Measurements from ENCODE around the gene EIF2AK2.

Gene EIF2AK2

DNA sequence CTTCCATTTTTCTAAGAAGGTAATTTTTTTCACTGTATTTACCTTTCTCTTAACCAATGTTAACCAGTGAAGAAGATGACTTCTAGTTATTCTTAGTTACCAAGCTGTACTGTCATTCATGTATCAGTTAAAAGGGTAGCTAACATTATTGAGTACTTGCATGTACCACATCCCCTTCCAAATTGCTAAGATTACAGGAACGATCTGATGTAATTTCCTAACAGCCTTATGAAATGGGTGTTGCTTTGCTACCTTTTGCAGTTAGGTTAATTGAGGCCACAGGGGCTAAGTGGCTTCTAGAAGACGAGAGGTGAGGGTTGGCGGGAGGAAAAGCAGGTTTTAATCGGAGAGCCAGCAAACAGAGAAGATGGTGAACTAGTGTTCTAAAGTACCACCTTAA is 33.5 kb upstream of the EIF2AK2 start:
- H3K9me3 ChIP-seq: no peaks in the 10 kb centered on the region
- TF ChIP-seq, protein P1, sequence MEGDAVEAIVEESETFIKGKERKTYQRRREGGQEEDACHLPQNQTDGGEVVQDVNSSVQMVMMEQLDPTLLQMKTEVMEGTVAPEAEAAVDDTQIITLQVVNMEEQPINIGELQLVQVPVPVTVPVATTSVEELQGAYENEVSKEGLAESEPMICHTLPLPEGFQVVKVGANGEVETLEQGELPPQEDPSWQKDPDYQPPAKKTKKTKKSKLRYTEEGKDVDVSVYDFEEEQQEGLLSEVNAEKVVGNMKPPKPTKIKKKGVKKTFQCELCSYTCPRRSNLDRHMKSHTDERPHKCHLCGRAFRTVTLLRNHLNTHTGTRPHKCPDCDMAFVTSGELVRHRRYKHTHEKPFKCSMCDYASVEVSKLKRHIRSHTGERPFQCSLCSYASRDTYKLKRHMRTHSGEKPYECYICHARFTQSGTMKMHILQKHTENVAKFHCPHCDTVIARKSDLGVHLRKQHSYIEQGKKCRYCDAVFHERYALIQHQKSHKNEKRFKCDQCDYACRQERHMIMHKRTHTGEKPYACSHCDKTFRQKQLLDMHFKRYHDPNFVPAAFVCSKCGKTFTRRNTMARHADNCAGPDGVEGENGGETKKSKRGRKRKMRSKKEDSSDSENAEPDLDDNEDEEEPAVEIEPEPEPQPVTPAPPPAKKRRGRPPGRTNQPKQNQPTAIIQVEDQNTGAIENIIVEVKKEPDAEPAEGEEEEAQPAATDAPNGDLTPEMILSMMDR (IDR thresholded peaks at IDR 0.05; ENCODE audit: low read depth, low read length): no peak
- no peak for DNase-seq

DNA sequence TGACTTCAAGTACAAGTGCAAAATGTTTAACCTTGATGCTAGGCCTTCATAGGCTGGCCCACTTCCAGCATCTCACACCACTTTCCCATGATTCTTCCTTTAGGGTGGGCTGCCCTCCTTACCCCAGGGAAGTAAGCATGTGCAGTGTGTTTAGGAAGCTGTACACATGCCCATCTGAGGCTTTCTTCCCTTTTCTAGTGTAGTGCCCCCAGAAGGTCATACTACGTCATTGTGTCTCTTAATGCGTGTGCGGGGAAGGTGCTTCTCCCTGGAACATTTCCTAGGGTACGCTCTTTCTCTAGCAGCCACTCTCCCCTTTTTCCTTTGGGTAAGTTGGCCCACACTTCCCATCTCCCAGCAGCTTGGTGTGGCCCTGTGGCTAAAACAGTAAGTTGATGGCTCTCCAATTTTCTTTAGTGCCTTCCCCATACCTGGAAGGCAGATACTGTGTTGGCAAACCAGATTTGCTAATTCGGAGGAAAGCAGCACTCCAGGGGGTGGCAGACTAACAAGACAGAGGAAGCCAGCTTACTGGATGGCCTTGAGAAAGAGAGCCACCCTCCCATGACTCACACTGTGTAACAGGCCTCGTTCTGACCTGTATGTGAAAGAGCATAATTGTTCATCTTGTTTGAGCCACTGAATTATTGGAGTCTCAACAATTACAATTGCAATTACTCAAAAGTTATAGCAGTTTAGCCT is 32.8 kb upstream of the EIF2AK2 start:
- Histone ChIP-seq H3K27me3 (no peaks in the 10 kb centered on the region), H3K4me1 (no peaks in the 10 kb centered on the region), H3K9me3 (no peaks in the 10 kb centered on the region), H3K4me3 (ENCODE audit: low read depth, low read length) (no peak overlapping the region), H3K36me3 (no peaks in the 10 kb centered on the region)
- DNase-seq: no peak
- TF ChIP-seq, protein P1 (IDR thresholded peaks at IDR 0.05; ENCODE audit: low read depth, low read length): 0 out of 2 replicates have a peak, but pooled peaks have one; percentile 2

More for the DNA sequence above, 33.5 kb upstream of the EIF2AK2 start:
- Histone ChIP-seq H3K4me1 (no peaks in the 10 kb centered on the region), H3K4me3 (ENCODE audit: low read depth, low read length) (no peak overlapping the region), H3K36me3 (no peaks in the 10 kb centered on the region), H3K27me3 (no peaks in the 10 kb centered on the region)

DNA sequence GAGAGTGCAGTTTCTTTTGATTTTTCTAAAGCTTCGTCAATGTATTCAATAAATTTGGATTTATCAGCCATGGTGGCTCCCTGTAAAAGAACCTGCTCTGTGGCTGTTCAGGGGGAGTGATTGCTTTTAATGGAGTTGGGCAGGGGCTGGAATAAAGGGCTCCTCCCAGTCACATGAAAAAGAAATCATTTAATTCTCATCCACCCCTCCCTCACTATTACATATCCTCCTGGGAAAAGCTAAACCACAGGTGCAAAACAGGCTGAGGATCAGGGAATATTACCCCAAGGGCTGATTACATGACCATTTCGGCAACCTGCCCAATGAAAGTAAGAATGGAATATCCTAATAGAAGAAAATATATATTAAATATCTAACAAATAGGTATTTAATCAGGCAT is 31.8 kb upstream of the EIF2AK2 start, which contains the start of gene SULT6B1:
SULT6B1 (minus strand) TSS at position 101 of the 400 bp plus-strand sequence; CDS start at position 71, 30 bp downstream.
- Histone ChIP-seq H3K27me3 (no peaks in the 10 kb centered on the region), H3K9me3 (no peaks in the 10 kb centered on the region), H3K4me3 (ENCODE audit: low read depth, low read length) (no peak within 1 kb of the TSS), H3K36me3 (no peaks in the 10 kb centered on the region), H3K4me1 (no peaks in the 10 kb centered on the region)
- no peak for DNase-seq
- TF ChIP-seq, protein P1 (IDR thresholded peaks at IDR 0.05; ENCODE audit: low read depth, low read length): no peak

DNA sequence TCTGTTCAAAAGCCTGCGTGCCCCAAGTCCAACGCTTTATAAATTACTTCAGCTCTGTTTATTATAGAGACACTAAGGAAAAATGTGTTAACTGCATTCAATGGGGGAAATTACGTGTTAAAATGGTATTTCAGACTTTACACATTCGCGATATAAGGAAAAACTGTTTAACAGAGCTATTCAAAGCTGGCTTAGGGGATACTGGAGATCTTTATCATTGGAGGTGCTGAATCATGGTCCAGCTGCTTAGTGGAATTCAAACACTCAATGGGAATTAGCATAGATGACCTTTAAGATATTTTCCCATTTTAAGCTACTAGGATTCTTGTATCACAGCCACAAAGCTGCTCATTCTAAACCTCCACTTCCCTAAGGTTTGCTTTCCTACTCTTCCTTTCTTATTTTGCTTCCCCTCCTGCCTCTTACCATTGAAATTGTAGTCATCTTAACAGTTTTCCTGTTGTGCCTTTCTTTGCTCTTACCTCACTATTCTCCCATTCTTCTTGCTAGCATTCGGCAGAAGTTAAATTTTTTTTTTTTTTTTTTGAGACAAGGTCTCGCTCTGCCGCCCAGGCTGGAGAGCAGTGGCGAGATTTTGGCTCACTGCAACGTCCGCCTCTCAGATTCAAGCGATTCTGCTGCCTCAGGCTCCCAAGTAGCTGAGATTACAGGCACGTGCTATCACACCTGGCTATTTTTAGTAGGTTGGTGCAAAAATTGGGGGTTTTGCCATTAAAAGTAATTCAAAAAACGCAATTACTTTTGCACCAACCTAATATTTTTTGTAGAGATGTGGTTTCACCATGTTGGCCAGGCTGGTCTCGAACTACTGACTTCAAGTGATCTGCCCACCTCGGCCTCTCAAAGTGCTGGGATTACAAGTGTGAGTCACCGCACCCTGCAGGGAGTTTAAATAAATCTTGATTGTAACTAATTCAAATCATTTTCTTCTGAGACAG is 25.2 kb upstream of the EIF2AK2 start:
- no peaks in the 10 kb centered on the region for H3K4me1 ChIP-seq
- DNase-seq: no peak
- TF ChIP-seq, protein P1 (IDR thresholded peaks at IDR 0.05; ENCODE audit: low read depth, low read length): no peak
- H3K9me3 ChIP-seq: no peaks in the 10 kb centered on the region
- H3K4me3 ChIP-seq (ENCODE audit: low read depth, low read length): no peak overlapping the region
- H3K36me3 ChIP-seq: no peaks in the 10 kb centered on the region
- no peaks in the 10 kb centered on the region for H3K27me3 ChIP-seq

DNA sequence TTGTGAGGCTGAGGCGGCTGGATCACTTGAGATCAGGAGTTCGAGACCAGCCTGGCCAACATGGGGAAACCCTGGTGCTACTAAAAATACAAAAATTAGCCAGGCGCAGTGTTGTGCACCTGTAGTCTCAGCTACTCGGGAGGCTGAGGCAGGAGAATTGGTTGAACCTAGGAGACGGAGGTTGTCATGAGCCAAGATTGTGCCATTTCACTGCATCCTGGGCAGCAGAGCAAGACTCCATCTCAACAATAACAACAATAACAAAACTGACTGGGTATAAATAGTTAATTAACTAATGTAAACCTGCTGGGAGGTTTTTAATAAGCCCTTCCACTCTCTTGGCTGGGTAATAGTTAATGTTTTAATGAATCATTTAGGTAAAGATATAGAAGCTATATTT is 23.9 kb upstream of the EIF2AK2 start:
- no peak overlapping the region for H3K4me3 ChIP-seq (ENCODE audit: low read depth, low read length)
- no peaks in the 10 kb centered on the region for H3K4me1 ChIP-seq
- TF ChIP-seq, protein P1 (IDR thresholded peaks at IDR 0.05; ENCODE audit: low read depth, low read length): no peak
- H3K36me3 ChIP-seq: no peaks in the 10 kb centered on the region
- no peaks in the 10 kb centered on the region for H3K27me3 ChIP-seq
- no peaks in the 10 kb centered on the region for H3K9me3 ChIP-seq
- DNase-seq: no peak
